B cell (primary cell): Measurements from ENCODE around the gene HOXA4. TPM values are rescaled to one million over a fixed set of nuclear protein-coding genes. Genes with fewer than 3 reads are reported as not detected.

ENCODE experiments used
- ATAC-seq: fragments of 200-7000 bp; cut with Tn5 transposase; one replicate; pipeline ENCODE4 v1.10.0; 2021; ENCODE audit warnings: low read depth, mild to moderate bottlenecking, moderate number of reproducible peaks, moderate library complexity
- CTCF ChIA-PET: fragments of 350-600 bp; sonication (Branson Sonifier 250); formaldehyde crosslinking; loops from one replicate; lab custom pipeline; 2021; ENCODE audit warnings: antibody characterized with exemption, inconsistent platforms; lab: Charles Lee
- POLR2A ChIA-PET: fragments of 350-600 bp; sonication (Branson Sonifier 250); formaldehyde crosslinking; loops from one replicate; lab custom pipeline; 2021; ENCODE audit warnings: antibody characterized with exemption; lab: Charles Lee
- DNase-seq: peaks from one replicate; pipeline ENCODE4 v3.0.0; 2013
- H2AFZ ChIP-seq: 2 replicates; pipeline ENCODE4 v1.6.1; 2012; ENCODE audit warnings: mild to moderate bottlenecking, low read depth, low read length; ENCODE audit not compliant: insufficient read depth, poor library complexity, severe bottlenecking
- H3K27ac ChIP-seq, 2 donors: 1 replicate in 1 of 2; 2 replicates in 1 of 2; pipeline ENCODE4 v1.5.1; 2012 to 2013; ENCODE audit warnings: low read length in 2 of 2, mild to moderate bottlenecking in 2 of 2, moderate library complexity in 1 of 2
- H3K27me3 ChIP-seq, 4 experiments: fragments of 200-600 bp in 1 of 4; sonication (generic) in 1 of 4; replicated peaks in 1 of 4; 1 replicate in 2 of 4; 2 replicates in 2 of 4; pipeline versions ENCODE4 v1.6.1 to v1.7.0; 2013 to 2016; ENCODE audit warnings: low read length in 3 of 4, mild to moderate bottlenecking in 2 of 4, mixed read lengths in 1 of 4, moderate library complexity in 1 of 4; ENCODE audit not compliant: insufficient read depth in 4 of 4, control insufficient read depth in 3 of 4; ENCODE audit errors: control extremely low read depth in 1 of 4
- H3K36me3 ChIP-seq, 2 experiments: replicated peaks in 1 of 2; 1 replicate in 1 of 2; 2 replicates in 1 of 2; pipeline versions ENCODE4 v1.6.1 to v1.7.1; 2013; ENCODE audit warnings: low read length in 1 of 2; ENCODE audit not compliant: insufficient read depth in 2 of 2, control insufficient read depth in 1 of 2; ENCODE audit errors: control extremely low read depth in 1 of 2, extremely low read depth in 1 of 2
- H3K4me1 ChIP-seq, 2 donors: fragments of 200-600 bp in 1 of 2; sonication (generic) in 1 of 2; 1 replicate in 1 of 2; 2 replicates in 1 of 2; pipeline versions ENCODE4 v1.5.1 to v1.6.1; 2013 to 2017; ENCODE audit warnings: low read length in 2 of 2; ENCODE audit not compliant: control insufficient read depth in 2 of 2, insufficient read depth in 2 of 2
- H3K4me2 ChIP-seq: replicated peaks from 2 replicates; pipeline ENCODE3; 2012; ENCODE audit warnings: mild to moderate bottlenecking, low read depth, low read length; ENCODE audit not compliant: poor library complexity, severe bottlenecking
- H3K4me3 ChIP-seq, 5 experiments: fragments of 200-600 bp in 1 of 5; sonication (generic) in 1 of 5; 1 replicate in 3 of 5; 2 replicates in 2 of 5; pipeline versions ENCODE4 v1.5.1 to v1.7.0; 2011 to 2016; ENCODE audit warnings: low read length in 4 of 5, mild to moderate bottlenecking in 4 of 5, low read depth in 2 of 5, control low read depth in 1 of 5, moderate library complexity in 1 of 5; ENCODE audit not compliant: insufficient read depth in 1 of 5; ENCODE audit errors: control extremely low read depth in 1 of 5, extremely low read depth in 1 of 5
- H3K79me2 ChIP-seq: fragments of 200-600 bp; sonication (generic); one replicate; pipeline ENCODE4 v1.6.0; 2016; ENCODE audit warnings: low read length; ENCODE audit not compliant: control insufficient read depth, insufficient read depth
- H3K9ac ChIP-seq: fragments of 200-600 bp; sonication (generic); 2 replicates; pipeline ENCODE4 v1.6.1; 2017; ENCODE audit warnings: mild to moderate bottlenecking, low read length, moderate library complexity
- H3K9me3 ChIP-seq, 3 donors: one replicate each; pipeline versions ENCODE4 v1.6.1 to v1.7.1; 2013; ENCODE audit warnings: low read length in 2 of 3; ENCODE audit not compliant: control insufficient read depth in 2 of 3, insufficient read depth in 1 of 3; ENCODE audit errors: control extremely low read depth in 1 of 3
- H4K20me1 ChIP-seq: 2 replicates; pipeline ENCODE4 v1.6.0; 2012; ENCODE audit warnings: mild to moderate bottlenecking, low read length; ENCODE audit not compliant: insufficient read depth, control insufficient read depth, poor library complexity, severe bottlenecking
- H3K27ac Mint-ChIP-seq: one replicate; pipeline ENCODE4 v1.8.0; 2021; ENCODE audit warnings: mixed read lengths
- H3K27me3 Mint-ChIP-seq: one replicate; pipeline ENCODE4 v1.8.0; 2021; ENCODE audit warnings: mixed read lengths
- H3K4me1 Mint-ChIP-seq: one replicate; pipeline ENCODE4 v1.8.0; 2021; ENCODE audit warnings: mixed read lengths
- H3K4me3 Mint-ChIP-seq: one replicate; pipeline ENCODE4 v1.8.0; 2021; ENCODE audit warnings: mixed read lengths
- H3K9me3 Mint-ChIP-seq: one replicate; pipeline ENCODE4 v1.8.0; 2022; ENCODE audit warnings: mixed read lengths; ENCODE audit not compliant: insufficient read depth
- CTCF ChIP-seq: fragments of 200-600 bp; IDR thresholded peaks from one replicate; pipeline ENCODE4 v1.8.0; 2022; ENCODE audit warnings: antibody characterized with exemption, mild to moderate bottlenecking
- EZH2 ChIP-seq: IDR thresholded peaks from 2 replicates; pipeline ENCODE4 v1.6.1; 2012; ENCODE audit warnings: borderline replicate concordance, low read depth, mild to moderate bottlenecking, moderate library complexity, low read length; ENCODE audit not compliant: insufficient read depth, poor library complexity, severe bottlenecking
- WGBS: methylation state at CpG from one replicate; pipeline ENCODE4 v1.1.5; 2013; ENCODE audit warnings: missing lambda C conversion rate; ENCODE audit not compliant: insufficient coverage; 5-methylcytosine and 5-hydroxymethylcytosine counted together
- intact Hi-C: fragments of 100-400 bp; cut with micrococcal nuclease; formaldehyde crosslinking; loops from one replicate; pipeline ENCODE4 v1.10.0; 2022
- polyA plus RNA-seq: library from polyadenylated mRNA; depleted of rRNA; stranded (reverse); fragments of >200 nt; gene quantifications from 2 replicates; pipeline ENCODE4 v1.2.3, GENCODE V29; 2012
- total RNA-seq, 2 donors: library from RNA; stranded (reverse); fragments of 120-200 nt in 1 of 2; gene quantifications; 1 replicate in 1 of 2; 2 replicates in 1 of 2; pipeline versions ENCODE4 v1.2.3 to v1.2.4, GENCODE V29; 2013 to 2022

The HOXA4 gene
- total and polyA plus RNA-seq, 2 donors (not counting 1 experiment from before 2014, with no cell fraction given): 0.30 TPM; not detected in 1

GRCh38 chr7:27159266-27160144, 28.9 kb upstream of the HOXA4 start:
- 29% methylated on average over 23 of the region's 27 CpGs for WGBS

More at GRCh38 chr7:27159266-27160144, 28.9 kb upstream of the HOXA4 start:
- Mint-ChIP-seq H3K27ac (no peak overlapping the region), H3K27me3 (peaks cover 74% of the 10 kb centered on the region), H3K9me3 (no peaks in the 10 kb centered on the region), H3K4me1 (peaks cover 38% of the 10 kb centered on the region), H3K4me3 (peak overlapping the region; percentile 86)
- Histone ChIP-seq H4K20me1 (no peaks in the 10 kb centered on the region), H3K4me3 (peak overlapping the region in 2 of 5 experiments; percentile 62 to 76), H3K4me2 (peak overlapping the region; percentile 99), H3K9ac (peak overlapping the region; percentile 74), H3K79me2 (no peaks in the 10 kb centered on the region), H3K27me3 (peaks cover 1 to 88% (median 77%) of the 10 kb centered on the region in 4 experiments), H2AFZ (peak overlapping the region; percentile 92), H3K36me3 (no peaks in the 10 kb centered on the region), H3K27ac (no peak overlapping the region), H3K9me3 (peaks cover 0 to 76% (median 16%) of the 10 kb centered on the region in 3 donors), H3K4me1 (peaks cover 55 to 60% of the 10 kb centered on the region in 2 donors)
- no peak for ATAC-seq
- DNase-seq: peak; percentile 51
- ChIA-PET CTCF (interaction anchor here (0.9 to 1.7 kb wide), 8 partner anchors 8 to 794 kb away, joined by 3 to 10 read pairs (median 4); partner anchors contain the start of gene HOXA10), POLR2A (no interaction called here)
- TF ChIP-seq CTCF: no peak
- TF ChIP-seq EZH2: no peak
- intact Hi-C loops: loop anchor here (2.0 to 10.0 kb wide), 4 partner anchors 41 to 1082 kb away; partner anchors contain the start of gene HOXA13
